Stimulated activated CD4-positive, alpha-beta T cell treated with anti-CD3 and anti-CD28 coated beads, Interleukin-1b, Interleukin-23, amount 100 ng/mL, for 1 hour (primary cell): ENCODE measurements around the gene EPM2A.
"Not testable (repeated sequence)": the region's sequence is repeated elsewhere in the genome, so short reads cannot be mapped to it uniquely, and the experiment has no call there.

Experiments used
- DNase-seq, 2 donors: peaks; one replicate each; pipeline ENCODE4 v3.0.0-alpha.2; 2020; ENCODE audit warnings: low read depth in 2 of 2

The EPM2A gene

DNA sequence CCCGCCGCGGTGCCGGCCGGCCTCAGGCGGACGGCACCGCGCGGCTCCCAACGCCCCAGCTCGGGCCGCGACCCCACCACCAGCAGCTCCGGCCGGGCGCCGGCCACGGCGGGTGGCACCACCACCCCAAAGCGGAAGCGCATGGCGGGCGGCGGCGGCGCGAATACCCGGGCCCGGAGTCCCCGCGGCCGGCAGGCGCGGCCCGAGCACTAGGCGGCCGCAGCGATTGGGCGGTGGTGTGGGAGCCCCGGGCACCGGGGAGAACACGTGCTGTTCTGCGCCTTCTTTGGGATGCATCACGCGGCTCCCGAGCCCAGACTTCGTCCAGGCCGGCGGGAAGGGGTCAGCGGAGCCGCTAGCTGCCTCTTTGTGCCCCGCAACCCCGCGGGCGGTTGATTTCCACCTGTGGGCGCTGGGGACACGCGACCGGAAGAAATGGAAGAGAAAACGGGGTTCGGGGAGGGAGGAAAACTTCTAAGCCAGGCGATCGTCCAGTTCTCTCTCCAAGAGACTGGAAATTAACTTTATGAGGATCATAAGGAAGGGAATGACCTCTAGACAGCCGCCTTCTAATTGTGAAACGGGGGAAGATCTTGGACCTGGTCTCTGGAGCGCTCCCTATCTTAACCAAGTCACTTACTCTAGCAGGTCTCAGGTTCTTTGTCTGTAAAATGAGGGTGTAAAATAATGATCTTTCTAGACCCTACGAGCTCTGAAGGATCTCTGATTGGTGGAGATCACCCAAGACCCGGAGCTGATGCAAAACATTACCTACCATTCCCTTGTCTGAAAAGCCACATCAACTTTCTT lies at the start of gene EPM2A:
Gene EPM2A, minus strand, starts transcription at position 165 of the 810 bp plus-strand sequence. Its CDS starts 22 bp downstream, at position 143.
- DNase-seq: peak; percentile 2 to 23

DNA sequence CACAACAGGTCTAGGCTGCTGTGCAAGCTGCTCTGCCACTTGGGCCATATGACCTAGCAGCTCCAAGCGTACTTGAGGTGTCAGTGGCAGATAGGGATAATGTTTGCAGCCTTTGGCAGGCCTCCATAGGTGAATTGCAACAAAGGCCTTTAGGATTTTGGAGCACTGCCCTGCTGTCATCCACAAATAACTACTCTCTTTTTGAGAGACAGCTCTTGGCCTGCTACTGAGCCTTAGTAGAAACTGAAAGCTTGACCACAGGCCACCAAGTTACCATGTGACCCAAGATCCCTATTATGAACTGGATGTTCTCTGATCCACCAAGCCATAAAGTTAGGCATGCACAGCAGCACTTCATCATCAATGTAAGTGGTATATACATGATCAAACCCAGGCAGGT lies 49.4 kb upstream of the EPM2A start:
- no peak for DNase-seq

GRCh38 chr6:145783796-145784195 lies 48.5 kb upstream of the EPM2A start:
- no peak for DNase-seq

DNA sequence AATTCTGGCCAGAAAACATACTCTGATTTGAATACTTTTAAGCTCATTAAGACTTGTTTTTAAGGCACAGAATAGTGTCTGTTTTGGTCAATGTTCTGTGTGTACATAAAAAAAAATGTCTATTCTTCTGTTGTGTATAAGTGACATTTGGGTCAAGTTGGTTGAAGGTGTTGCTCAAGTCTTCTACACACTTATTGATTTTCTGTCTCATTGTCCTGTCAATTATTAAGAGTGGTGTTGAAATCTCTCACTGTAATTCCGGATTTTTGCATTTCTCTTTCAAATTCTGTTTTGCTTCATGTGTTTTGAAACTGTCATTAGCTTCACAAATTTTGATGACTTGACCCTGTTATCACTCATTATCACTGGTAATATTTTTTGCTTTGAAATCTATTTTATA lies 37.5 kb upstream of the EPM2A start:
- no peak for DNase-seq

DNA sequence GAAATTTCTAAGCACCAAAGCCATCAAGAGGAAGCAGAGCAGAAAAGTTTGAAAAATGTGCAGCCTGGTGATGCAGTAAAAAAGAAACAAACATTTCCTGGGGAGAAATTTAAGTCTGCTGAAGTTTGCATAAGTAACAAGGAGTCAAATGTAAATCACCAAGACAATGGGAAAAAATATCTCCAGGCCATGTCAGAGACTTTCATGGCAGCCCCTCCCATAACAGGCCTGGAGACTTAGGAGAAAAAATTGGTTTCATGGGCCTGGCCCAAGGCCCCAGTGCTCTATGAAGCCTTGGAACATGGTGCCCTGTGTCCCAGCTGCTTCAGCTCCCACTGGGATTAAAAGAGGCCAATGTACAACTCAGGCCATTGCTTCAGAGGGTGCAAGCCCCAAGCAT lies 30.1 kb upstream of the EPM2A start:
- no peak for DNase-seq

- no peak for DNase-seq
These were observed 28.4 kb upstream of the EPM2A start for GRCh38 chr6:145763742-145764141.

DNA sequence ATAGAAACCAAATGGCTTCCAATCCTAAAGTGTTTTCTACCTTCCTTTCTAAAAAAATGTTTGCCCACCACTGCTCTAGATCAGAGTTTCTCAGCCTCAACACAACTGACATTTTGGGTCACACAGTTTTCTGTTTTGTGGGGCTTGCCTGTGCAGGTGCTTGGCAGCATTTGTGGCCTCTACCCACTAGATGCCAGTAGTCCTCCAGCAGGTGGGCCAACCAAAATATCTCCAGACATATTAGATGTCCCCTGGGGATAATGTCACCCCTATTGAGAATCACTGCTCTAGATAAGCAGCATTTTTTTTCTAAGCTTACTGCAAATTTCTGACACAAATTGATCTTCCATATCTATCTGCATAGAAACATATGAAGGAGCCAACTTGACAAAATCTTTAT lies 26.3 kb upstream of the EPM2A start:
- DNase-seq: no peak

DNA sequence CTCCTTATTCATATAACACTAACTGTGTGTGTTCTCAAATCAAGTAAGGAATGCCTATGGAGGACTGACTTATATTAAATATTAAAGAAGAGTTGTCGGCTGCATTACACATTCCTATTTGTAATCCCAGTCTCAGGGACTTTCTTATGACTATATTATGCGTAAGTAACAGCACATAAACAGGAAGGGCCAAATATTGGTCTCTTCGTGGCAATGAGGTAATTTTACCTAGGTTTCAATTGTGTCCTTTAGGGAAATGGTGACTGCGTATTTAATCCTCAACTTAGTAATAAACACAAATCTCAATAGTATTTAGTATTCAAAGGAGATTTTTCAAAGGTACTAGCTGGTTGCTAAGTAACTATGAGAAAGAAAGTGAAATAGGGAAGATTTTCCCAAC lies 22.8 kb upstream of the EPM2A start:
- no peak for DNase-seq

GRCh38 chr6:145756170-145756662 lies 20.9 kb upstream of the EPM2A start:
- DNase-seq: no peak

DNA sequence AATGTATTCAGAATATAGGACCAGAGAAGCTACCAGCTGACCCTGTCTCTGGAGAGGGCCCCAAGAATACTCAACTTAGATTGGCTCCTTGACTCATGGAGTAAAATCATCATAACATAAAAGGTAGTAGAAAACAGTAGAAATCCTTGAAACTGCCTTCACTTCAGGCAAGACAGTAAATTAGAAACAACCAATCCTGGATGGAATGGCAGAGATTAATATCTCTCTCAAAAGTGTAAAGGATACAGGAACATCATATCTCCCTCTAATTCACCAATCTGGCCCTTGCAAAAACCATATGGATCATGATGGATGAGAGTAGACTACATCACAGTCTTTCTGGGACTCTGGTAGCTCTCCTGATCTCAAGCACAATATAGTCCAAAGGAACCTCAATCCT lies 20.4 kb upstream of the EPM2A start:
- DNase-seq: no peak

DNA sequence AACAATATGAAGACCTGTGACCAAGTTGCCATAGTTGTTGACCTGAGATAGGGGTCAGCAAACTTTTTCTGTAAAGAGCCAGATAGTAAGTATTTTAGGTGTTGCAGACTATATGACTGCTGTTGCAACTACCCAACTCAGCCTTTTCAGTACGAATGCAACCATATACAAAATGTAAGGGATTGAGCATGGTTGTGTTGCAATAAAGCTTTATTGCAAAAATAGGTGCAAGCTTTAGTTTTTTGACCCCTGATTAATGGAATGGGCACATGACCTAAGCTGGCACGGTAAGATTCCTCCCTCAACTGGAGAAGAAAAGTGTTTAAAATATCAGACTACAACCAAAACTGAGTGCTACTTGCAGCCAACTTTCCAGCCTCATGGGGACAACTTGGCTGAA lies 17.3 kb upstream of the EPM2A start:
- no peak for DNase-seq

DNA sequence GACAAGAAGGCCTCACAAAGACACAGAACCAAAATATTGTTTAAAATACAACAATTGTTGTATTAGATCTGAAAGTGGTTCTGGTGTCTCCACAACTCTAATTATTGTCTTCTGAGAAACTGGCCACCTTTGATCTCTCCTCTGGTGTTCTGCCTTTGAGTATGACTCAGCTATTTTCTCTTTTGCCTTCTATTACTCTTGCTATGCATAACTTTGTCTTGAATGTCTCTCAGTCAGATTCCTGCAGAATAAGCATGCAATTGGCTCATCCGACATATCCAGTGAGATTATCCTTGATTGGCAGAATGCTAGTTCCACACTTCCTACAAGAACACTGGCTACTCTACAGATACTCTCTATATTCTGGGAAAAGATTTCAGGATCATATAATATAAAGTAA lies 14.3 kb upstream of the EPM2A start:
- DNase-seq: no peak

DNA sequence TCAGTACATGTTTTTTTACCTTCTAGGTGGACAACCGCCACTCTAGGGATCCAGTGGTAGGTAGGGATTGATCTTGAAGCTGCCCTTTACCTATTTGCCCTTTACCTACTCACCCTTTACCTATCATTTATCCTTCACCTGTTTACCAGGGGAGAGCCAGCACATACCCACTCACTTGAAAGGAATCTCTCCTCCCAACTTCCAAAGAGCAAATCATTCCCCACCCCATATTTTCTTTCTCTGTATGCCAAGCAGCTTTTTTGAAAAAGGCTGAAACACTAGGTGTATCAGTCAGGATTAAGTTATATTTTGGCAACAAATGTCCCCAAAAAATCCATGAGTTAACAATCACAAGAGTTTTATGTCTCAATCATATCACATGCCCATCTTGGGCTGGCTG lies 10.5 kb upstream of the EPM2A start:
- no peak for DNase-seq

GRCh38 chr6:145744619-145745018 lies 9.3 kb upstream of the EPM2A start:
- DNase-seq: no peak

GRCh38 chr6:145743332-145743731 lies 8.0 kb upstream of the EPM2A start:
- DNase-seq: no peak

DNA sequence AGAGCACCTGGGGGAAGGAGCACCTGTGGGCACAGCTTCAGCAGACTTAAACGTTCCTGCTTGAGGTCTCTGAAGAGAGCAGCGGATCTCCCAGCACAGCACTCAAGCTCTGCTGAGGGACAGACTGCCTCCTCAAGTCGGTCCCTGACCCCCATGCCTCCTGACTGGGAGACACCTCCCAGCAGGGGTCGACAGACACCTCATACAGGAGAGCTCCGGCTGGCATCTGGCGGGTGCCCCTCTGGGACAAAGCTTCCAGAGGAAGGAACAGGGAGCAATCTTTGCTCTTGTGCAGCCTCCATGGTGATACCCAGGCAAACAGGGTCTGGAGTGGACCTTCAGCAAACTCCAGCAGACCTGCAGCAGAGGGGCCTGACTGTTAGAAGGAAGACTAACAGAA lies 7.2 kb upstream of the EPM2A start:
- not testable (repeated sequence) for DNase-seq

DNA sequence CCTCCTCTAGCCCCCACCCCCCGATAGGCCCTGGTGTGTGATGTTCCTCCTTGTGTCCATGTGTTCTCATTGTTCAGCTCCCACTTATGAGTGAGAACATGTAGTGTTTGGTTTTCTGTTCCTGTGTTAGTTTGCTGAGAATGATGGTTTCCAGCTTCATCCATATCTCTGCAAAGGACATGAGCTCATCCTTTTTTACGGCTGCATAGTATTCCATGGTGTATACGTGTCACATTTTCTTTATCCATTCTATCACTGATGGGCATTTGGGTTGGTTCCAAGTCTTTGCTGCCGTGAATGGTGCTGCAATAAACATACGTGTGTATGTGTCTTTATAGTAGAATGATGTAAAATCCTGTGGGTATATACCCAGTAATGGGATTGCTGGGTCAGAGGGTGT lies 4.4 kb upstream of the EPM2A start:
- DNase-seq: not testable (repeated sequence)

GRCh38 chr6:145738265-145738664 lies 2.9 kb upstream of the EPM2A start:
- DNase-seq: no peak

- no peak for DNase-seq
These were observed 1.4 kb upstream of the EPM2A start for GRCh38 chr6:145736661-145737144.

DNA sequence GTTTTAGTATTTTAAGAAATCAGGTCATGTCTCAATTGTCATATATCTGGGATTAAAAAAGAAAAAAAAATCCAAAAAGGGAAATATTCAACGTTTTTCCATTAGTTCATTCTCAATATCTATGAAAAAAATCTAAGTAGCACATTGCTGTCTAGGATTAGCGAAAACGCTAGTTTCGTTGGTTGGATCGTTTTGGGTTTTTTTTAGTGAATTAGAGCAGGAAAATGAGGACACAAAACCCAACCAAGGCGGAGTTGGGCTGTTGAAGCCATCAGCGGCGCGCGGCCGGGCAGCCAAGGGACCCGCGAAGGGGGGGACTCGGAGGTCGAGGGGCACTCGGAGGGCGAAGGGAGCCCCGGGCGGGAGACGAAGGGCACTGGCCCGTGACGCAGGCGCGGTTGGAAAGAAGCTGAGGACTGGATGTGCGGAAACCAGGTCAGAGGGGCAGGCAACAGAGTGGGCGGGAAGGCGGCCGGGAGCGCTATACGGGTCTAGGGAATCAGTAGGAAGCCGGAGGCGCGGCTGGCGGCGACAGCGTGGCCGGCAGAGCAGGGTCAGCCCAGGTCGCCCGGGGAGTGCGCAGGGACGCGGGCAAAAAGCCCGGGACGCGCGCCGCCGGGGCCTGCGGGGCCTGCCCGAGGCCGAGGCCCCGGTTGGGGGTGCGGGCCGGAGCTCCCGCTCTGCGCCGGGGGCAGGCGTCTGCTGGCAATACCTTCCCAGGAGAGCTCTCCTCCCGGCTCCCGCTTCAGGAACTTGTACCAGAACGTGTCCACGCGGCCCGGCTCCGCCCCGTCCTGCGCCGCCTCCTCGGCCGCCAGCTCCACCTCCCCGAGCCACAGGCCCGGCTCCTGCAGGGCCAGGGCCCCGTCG lies 599 bp downstream of the EPM2A start:
- peak; percentile 9 to 49 for DNase-seq

- no peak for DNase-seq
These were observed 1.5 kb downstream of the EPM2A start for GRCh38 chr6:145733810-145734209.

GRCh38 chr6:145733207-145733606 lies 2.1 kb downstream of the EPM2A start:
- DNase-seq: no peak

DNA sequence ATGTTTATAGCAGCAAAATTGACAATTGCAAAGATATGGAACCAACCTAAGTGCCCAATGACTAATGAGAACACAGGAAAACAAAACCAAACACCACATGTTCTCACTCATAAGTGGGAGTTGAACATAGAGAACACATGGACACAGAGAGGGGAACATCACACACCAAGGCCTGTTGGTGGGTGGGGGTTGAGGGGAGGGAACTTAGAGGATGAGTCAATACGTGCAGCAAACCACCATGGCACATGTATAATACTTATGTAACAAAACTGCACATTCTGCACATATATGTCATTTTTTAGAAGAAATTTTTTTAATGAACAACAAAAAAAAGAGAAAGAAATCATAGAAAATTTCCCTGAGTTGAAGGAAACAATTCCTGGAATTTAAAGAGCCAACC lies 3.9 kb downstream of the EPM2A start:
- no peak for DNase-seq
